Caco-2 (cell line): ENCODE measurements around the gene CCNI2. TPM values are rescaled to one million over a fixed set of nuclear protein-coding genes. Genes with fewer than 3 reads are reported as not detected.
A peak's percentile ranks its signal among the peaks of the same experiment; 100 is the strongest.

ENCODE experiments used
- Bru-seq: library from RNA; stranded (reverse); fragments of 400-500 nt; gene quantifications from one replicate; lab custom pipeline; 2021; lab: Mats Ljungman, UMichigan
- BruChase-seq, 2 experiments: library from RNA; stranded (reverse); fragments of 400-500 nt; gene quantifications; one replicate each; lab custom pipeline; 2021; lab: Mats Ljungman, UMichigan
- BruUV-seq: library from RNA; stranded (reverse); fragments of 400-500 nt; replicated peaks from 2 replicates; lab custom pipeline; 2021; lab: Mats Ljungman, UMichigan
- CTCF ChIA-PET: fragments of 300-600 bp; sonication (Branson Sonifier 250); formaldehyde crosslinking; loops from one replicate; lab custom pipeline; 2022; ENCODE audit warnings: antibody characterized with exemption; lab: Charles Lee
- POLR2A ChIA-PET: fragments of 300-600 bp; sonication (Branson Sonifier 250); formaldehyde crosslinking; loops from one replicate; lab custom pipeline; 2022; ENCODE audit warnings: antibody characterized with exemption; lab: Charles Lee
- DNase-seq, 2 experiments: peaks; one replicate each; pipeline versions ENCODE4 v3.0.0 to v3.0.0-alpha.2; 2020 to 2022
- H3K27me3 ChIP-seq: replicated peaks from 2 replicates; pipeline ENCODE4 v1.6.0; 2011; ENCODE audit warnings: low read length; ENCODE audit not compliant: control insufficient read depth, insufficient read depth
- H3K36me3 ChIP-seq: 2 replicates; pipeline ENCODE4 v1.5.1; 2011; ENCODE audit warnings: low read length; ENCODE audit not compliant: control insufficient read depth, insufficient read depth
- H3K4me1 ChIP-seq: fragments of 250-450 bp; sonication (Bioruptor Pico); 2 replicates; pipeline ENCODE4 v1.5.1; 2020; ENCODE audit warnings: mild to moderate bottlenecking
- H3K4me3 ChIP-seq: 2 replicates; pipeline ENCODE4 v1.5.1; 2011; ENCODE audit warnings: low read depth, mild to moderate bottlenecking, control low read depth, low read length
- H3K9me3 ChIP-seq: fragments of 250-450 bp; sonication (Bioruptor Pico); 2 replicates; pipeline ENCODE4 v1.5.1; 2020; ENCODE audit warnings: mild to moderate bottlenecking, moderate library complexity
- H3K27ac Mint-ChIP-seq: one replicate; pipeline ENCODE4 v1.8.0; 2022; ENCODE audit warnings: mixed read lengths; ENCODE audit not compliant: unreplicated experiment
- H3K27me3 Mint-ChIP-seq: one replicate; pipeline ENCODE4 v1.8.0; 2022; ENCODE audit warnings: mixed read lengths; ENCODE audit not compliant: insufficient read depth, unreplicated experiment
- H3K36me3 Mint-ChIP-seq: one replicate; pipeline ENCODE4 v1.8.0; 2022; ENCODE audit warnings: mild to moderate bottlenecking, mixed read lengths; ENCODE audit not compliant: insufficient read depth, unreplicated experiment
- H3K4me1 Mint-ChIP-seq: one replicate; pipeline ENCODE4 v1.8.0; 2022; ENCODE audit warnings: low read depth, mixed read lengths; ENCODE audit not compliant: unreplicated experiment
- H3K4me3 Mint-ChIP-seq: one replicate; pipeline ENCODE4 v1.8.0; 2022; ENCODE audit warnings: mild to moderate bottlenecking, moderate library complexity, mixed read lengths; ENCODE audit not compliant: unreplicated experiment
- H3K9me3 Mint-ChIP-seq: one replicate; pipeline ENCODE4 v1.8.0; 2022; ENCODE audit warnings: mixed read lengths; ENCODE audit not compliant: unreplicated experiment
- intact Hi-C: fragments of 100-400 bp; cut with micrococcal nuclease; formaldehyde crosslinking; loops from one replicate; pipeline ENCODE4 v1.10.0; 2022; ENCODE audit not compliant: unreplicated experiment
- long read RNA-seq: library from polyadenylated mRNA; stranded (forward); transcript quantifications from one replicate; pipeline ENCODE4 v2.0.0, GENCODE V29; 2022
- total RNA-seq: library from RNA; stranded (reverse); gene quantifications from 2 replicates; pipeline ENCODE4 v1.2.3, GENCODE V29; 2022
- TF ChIP-seq, protein P1 (sequence below), 2 experiments: fragments of 200-600 bp in 1 of 2; IDR thresholded peaks; 1 replicate in 1 of 2; 2 replicates in 1 of 2; pipeline versions ENCODE4 v1.5.1 to v1.8.0; 2011 to 2022; ENCODE audit warnings: antibody characterized with exemption in 1 of 2, control low read depth in 1 of 2, inconsistent platforms in 1 of 2, low read depth in 1 of 2, low read length in 1 of 2, mild to moderate bottlenecking in 1 of 2, moderate library complexity in 1 of 2; ENCODE audit not compliant: insufficient read depth in 1 of 2, severe bottlenecking in 1 of 2, unreplicated experiment in 1 of 2

Gene CCNI2, protein sequence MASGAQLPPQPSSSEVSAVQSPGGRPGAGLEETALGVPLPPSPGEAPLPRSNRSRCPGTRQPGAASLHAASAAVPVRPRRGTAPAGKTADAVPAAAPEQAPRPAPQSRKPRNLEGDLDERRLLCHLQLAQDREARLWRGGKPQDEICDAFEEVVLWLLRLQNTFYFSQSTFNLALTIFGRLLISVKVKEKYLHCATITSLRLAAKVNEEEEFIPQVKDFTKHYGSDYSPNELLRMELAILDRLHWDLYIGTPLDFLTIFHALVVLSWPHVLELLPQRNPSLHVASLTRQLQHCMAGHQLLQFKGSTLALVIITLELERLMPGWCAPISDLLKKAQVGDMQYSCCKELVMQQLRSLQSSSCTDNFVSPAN
- 0.18 TPM in 1 of 2 replicates, not detected in the other for total RNA-seq
- Bru-seq, nascent RNA: percentile 13 among the genes with signal in this experiment
- percentile 10 among the genes with signal in this experiment for BruChase-seq, experiment 1, labeled RNA remaining after a 2-hour chase
- BruChase-seq, experiment 2, labeled RNA remaining after a 6-hour chase: percentile 18 among the genes with signal in this experiment
- long read RNA-seq: 0 reads

DNA sequence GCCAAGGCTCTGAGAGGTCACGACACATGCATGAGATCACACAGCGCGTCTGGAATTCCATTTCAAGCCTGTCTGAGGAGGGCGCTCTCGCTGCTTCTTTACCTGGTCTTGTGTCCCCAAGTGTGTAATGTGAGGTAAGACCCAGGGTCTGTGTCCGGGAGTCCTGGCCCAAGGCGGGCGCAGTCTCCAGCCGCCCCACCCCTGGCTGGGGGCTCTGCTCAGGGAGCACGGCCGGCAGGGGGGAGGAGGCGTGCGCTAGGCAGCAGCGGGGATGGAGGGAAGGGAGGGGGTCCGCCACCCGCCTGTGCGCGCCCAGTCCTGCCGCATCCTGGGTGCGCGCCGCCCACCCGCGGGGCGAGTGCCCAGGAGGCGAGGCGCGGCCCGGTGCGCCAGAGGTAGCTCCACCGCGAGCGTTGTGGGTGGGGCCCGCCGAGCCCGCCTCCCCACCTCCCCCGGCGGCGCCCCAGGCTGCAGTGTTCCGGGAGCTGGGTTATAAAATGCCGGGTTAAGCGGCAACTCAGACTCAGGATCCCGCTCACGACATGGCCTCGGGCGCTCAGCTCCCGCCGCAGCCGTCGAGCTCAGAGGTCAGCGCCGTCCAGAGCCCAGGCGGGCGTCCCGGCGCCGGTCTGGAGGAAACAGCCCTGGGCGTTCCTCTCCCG lies at the start of gene CCNI2:
Gene CCNI2, plus strand, starts transcription at position 473 of the 662 bp plus-strand sequence. Its CDS starts 70 bp downstream, at position 543.
- Histone ChIP-seq H3K27me3 (no peaks in the 10 kb centered on the region), H3K4me1 (no peaks in the 10 kb centered on the region), H3K36me3 (no peaks in the 10 kb centered on the region), H3K9me3 (no peaks in the 10 kb centered on the region), H3K4me3 (peak within 1 kb of the TSS; percentile 21; the same call in 1 of the 2 replicates)
- no TSS peak for BruUV-seq
- POLR2A ChIA-PET: no interaction called here
- DNase-seq: peak in 1 of 2 experiments; percentile 14
- H3K4me3 Mint-ChIP-seq: peak within 1 kb of the TSS; percentile 35
- H3K9me3 Mint-ChIP-seq: peaks cover 7% of the 10 kb centered on the region
- H3K27me3 Mint-ChIP-seq: peaks cover 8% of the 10 kb centered on the region
- no peaks in the 10 kb centered on the region for H3K4me1 Mint-ChIP-seq
- CTCF ChIA-PET: interaction anchor here (1.0 kb wide), 1 partner anchor 73 kb away, joined by 3 read pairs; no protein-coding TSS in a partner anchor
- intact Hi-C loops: no loop called here
- no peak within 1 kb of the TSS for H3K27ac Mint-ChIP-seq
- H3K36me3 Mint-ChIP-seq: no peaks in the 10 kb centered on the region
- TF ChIP-seq, protein P1, sequence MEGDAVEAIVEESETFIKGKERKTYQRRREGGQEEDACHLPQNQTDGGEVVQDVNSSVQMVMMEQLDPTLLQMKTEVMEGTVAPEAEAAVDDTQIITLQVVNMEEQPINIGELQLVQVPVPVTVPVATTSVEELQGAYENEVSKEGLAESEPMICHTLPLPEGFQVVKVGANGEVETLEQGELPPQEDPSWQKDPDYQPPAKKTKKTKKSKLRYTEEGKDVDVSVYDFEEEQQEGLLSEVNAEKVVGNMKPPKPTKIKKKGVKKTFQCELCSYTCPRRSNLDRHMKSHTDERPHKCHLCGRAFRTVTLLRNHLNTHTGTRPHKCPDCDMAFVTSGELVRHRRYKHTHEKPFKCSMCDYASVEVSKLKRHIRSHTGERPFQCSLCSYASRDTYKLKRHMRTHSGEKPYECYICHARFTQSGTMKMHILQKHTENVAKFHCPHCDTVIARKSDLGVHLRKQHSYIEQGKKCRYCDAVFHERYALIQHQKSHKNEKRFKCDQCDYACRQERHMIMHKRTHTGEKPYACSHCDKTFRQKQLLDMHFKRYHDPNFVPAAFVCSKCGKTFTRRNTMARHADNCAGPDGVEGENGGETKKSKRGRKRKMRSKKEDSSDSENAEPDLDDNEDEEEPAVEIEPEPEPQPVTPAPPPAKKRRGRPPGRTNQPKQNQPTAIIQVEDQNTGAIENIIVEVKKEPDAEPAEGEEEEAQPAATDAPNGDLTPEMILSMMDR (IDR thresholded peaks at IDR 0.05; ENCODE audit: insufficient read depth in 1 of 2, low read depth in 1 of 2, low read length in 1 of 2, severe bottlenecking in 1 of 2, unreplicated experiment in 1 of 2): peak in 1 of 2 experiments; percentile 16

DNA sequence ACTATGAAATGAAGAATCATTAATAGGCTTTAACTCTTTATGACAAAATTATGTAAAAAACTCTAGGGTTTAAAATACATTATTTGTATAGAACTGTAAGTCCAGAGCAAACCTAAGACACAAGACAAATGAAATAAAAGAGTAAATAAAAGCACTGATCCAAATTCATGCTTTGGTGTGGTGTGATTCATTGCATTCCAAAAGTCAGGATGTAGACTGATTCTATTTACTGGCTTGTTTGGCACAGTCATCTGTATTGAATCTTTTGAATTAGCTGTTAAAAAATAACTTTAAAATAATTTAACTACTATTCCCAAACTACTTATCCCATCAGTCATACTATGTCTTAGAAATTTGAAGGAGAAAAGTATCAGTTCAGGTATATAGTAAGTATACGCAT lies 42.4 kb upstream of the CCNI2 start:
- TF ChIP-seq, protein P1 (IDR thresholded peaks at IDR 0.05; ENCODE audit: insufficient read depth in 1 of 2, low read depth in 1 of 2, low read length in 1 of 2, severe bottlenecking in 1 of 2, unreplicated experiment in 1 of 2): no peak
- Histone ChIP-seq H3K27me3 (no peaks in the 10 kb centered on the region), H3K4me1 (no peaks in the 10 kb centered on the region), H3K4me3 (no peak overlapping the region), H3K36me3 (no peaks in the 10 kb centered on the region), H3K9me3 (no peaks in the 10 kb centered on the region)
- no peak overlapping the region for H3K4me3 Mint-ChIP-seq
- intact Hi-C loops: no loop called here
- no peaks in the 10 kb centered on the region for H3K9me3 Mint-ChIP-seq
- POLR2A ChIA-PET: interaction anchor here (0.6 kb wide), 1 partner anchor 32 kb away, joined by 3 read pairs; no protein-coding TSS in a partner anchor
- H3K27ac Mint-ChIP-seq: no peak overlapping the region
- CTCF ChIA-PET: no interaction called here
- H3K36me3 Mint-ChIP-seq: peaks cover 14% of the 10 kb centered on the region
- DNase-seq: no peak
- BruUV-seq: no TSS peak
- no peaks in the 10 kb centered on the region for H3K27me3 Mint-ChIP-seq
- H3K4me1 Mint-ChIP-seq: no peaks in the 10 kb centered on the region

DNA sequence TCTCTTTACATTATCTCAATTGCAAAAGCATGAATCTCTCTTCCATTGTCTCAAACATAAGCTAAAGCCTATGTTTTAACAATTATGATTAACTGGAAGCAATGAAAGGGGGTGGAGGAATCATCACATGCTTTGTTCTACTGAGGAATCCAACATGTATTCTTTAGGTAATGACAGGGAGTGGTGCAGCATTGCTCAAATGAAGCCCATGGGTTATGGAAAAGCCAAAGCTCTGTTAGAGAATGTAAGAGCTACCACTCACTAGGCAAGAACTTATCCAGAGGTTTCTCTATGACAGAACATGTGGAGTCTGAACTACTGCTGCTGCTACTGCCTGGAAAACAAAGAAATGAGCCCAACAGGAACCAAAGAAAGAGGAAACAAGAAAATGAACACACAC lies 38.6 kb upstream of the CCNI2 start:
- intact Hi-C loops: no loop called here
- Histone ChIP-seq H3K27me3 (no peaks in the 10 kb centered on the region), H3K9me3 (no peaks in the 10 kb centered on the region), H3K4me1 (no peaks in the 10 kb centered on the region), H3K4me3 (no peak overlapping the region), H3K36me3 (no peaks in the 10 kb centered on the region)
- POLR2A ChIA-PET: no interaction called here
- no peaks in the 10 kb centered on the region for H3K4me1 Mint-ChIP-seq
- no peaks in the 10 kb centered on the region for H3K9me3 Mint-ChIP-seq
- BruUV-seq: no TSS peak
- CTCF ChIA-PET: no interaction called here
- peaks cover 6% of the 10 kb centered on the region for H3K36me3 Mint-ChIP-seq
- H3K4me3 Mint-ChIP-seq: no peak overlapping the region
- TF ChIP-seq, protein P1 (IDR thresholded peaks at IDR 0.05; ENCODE audit: insufficient read depth in 1 of 2, low read depth in 1 of 2, low read length in 1 of 2, severe bottlenecking in 1 of 2, unreplicated experiment in 1 of 2): no peak
- H3K27ac Mint-ChIP-seq: no peak overlapping the region
- H3K27me3 Mint-ChIP-seq: no peaks in the 10 kb centered on the region
- no peak for DNase-seq
